Fibroblast of lung (primary cell): Measurements from ENCODE around the gene UST. TPM values are rescaled to one million over a fixed set of nuclear protein-coding genes. Genes with fewer than 3 reads are reported as not detected.

Experiments
- DNase-seq, 2 donors: peaks; one replicate each; pipeline versions ENCODE4 v3.0.0 to v3.0.0-alpha.2; 2010; ENCODE audit warnings: low read depth in 2 of 2
- H2AFZ ChIP-seq: 2 replicates; pipeline ENCODE4 v1.5.1; 2012; ENCODE audit warnings: low read length, control low read depth, inconsistent platforms
- H3K27ac ChIP-seq: 2 replicates; pipeline ENCODE4 v1.5.1; 2011; ENCODE audit warnings: low read length, control low read depth; ENCODE audit not compliant: insufficient read depth
- H3K27me3 ChIP-seq: 2 replicates; pipeline ENCODE4 v1.5.1; 2011; ENCODE audit warnings: mild to moderate bottlenecking, low read length; ENCODE audit not compliant: control insufficient read depth, insufficient read depth
- H3K36me3 ChIP-seq: 2 replicates; pipeline ENCODE4 v1.5.1; 2011; ENCODE audit warnings: low read length; ENCODE audit not compliant: control insufficient read depth, insufficient read depth
- H3K4me1 ChIP-seq: 2 replicates; pipeline ENCODE4 v1.5.1; 2011; ENCODE audit warnings: low read length; ENCODE audit not compliant: control insufficient read depth, insufficient read depth; ENCODE audit errors: extremely low read depth
- H3K4me2 ChIP-seq: 2 replicates; pipeline ENCODE4 v1.5.1; 2011; ENCODE audit warnings: low read length, control low read depth; ENCODE audit not compliant: insufficient read depth; ENCODE audit errors: extremely low read depth
- H3K4me3 ChIP-seq, 4 experiments: fragments of 200-600 bp in 1 of 4; sonication (generic) in 1 of 4; replicated peaks in 1 of 4; 2 replicates each; pipeline ENCODE4 v1.5.1; 2011 to 2016; ENCODE audit warnings: low read length in 4 of 4, low read depth in 3 of 4, mild to moderate bottlenecking in 3 of 4, control low read depth in 2 of 4, inconsistent platforms in 1 of 4, mixed read lengths in 1 of 4; ENCODE audit not compliant: insufficient read depth in 1 of 4; ENCODE audit errors: control extremely low read depth in 1 of 4
- H3K79me2 ChIP-seq: 2 replicates; pipeline ENCODE4 v1.5.1; 2012; ENCODE audit warnings: mild to moderate bottlenecking, low read length, inconsistent platforms; ENCODE audit not compliant: control insufficient read depth, insufficient read depth
- H3K9ac ChIP-seq: 2 replicates; pipeline ENCODE4 v1.5.1; 2011; ENCODE audit warnings: mild to moderate bottlenecking, low read length, control low read depth; ENCODE audit not compliant: insufficient read depth
- H3K9me3 ChIP-seq: 2 replicates; pipeline ENCODE4 v1.5.1; 2012; ENCODE audit warnings: low read depth, low read length; ENCODE audit not compliant: control insufficient read depth, insufficient read depth
- H4K20me1 ChIP-seq: 2 replicates; pipeline ENCODE4 v1.5.1; 2011; ENCODE audit warnings: low read length; ENCODE audit not compliant: control insufficient read depth, insufficient read depth; ENCODE audit errors: extremely low read depth
- CTCF ChIP-seq, 2 donors: IDR thresholded peaks in 1 of 2; conservative IDR thresholded peaks in 1 of 2; 1 replicate in 1 of 2; 2 replicates in 1 of 2; pipeline ENCODE4 v1.5.1; 2011 to 2012; ENCODE audit warnings: low read length in 2 of 2, control low read depth in 1 of 2, inconsistent platforms in 1 of 2, low read depth in 1 of 2, mild to moderate bottlenecking in 1 of 2
- EZH2 ChIP-seq: IDR thresholded peaks from 2 replicates; pipeline ENCODE4 v1.5.1; 2012; ENCODE audit warnings: low read length, control low read depth, mild to moderate bottlenecking; ENCODE audit errors: missing control alignments
- polyA plus RNA-seq, 2 donors: library from polyadenylated mRNA; depleted of rRNA in 1 of 2; stranded (reverse) in 1 of 2; unstranded in 1 of 2; fragments of >200 nt; gene quantifications; 2 replicates each; pipeline ENCODE4 v1.2.1, GENCODE V29; 2011 to 2012; ENCODE audit warnings: missing spikeins in 1 of 2
- total RNA-seq: library from RNA; depleted of rRNA; stranded (reverse); fragments of >200 nt; gene quantifications from 2 replicates; pipeline ENCODE4 v1.2.1, GENCODE V29; 2014

Gene UST
- total and polyA plus RNA-seq, 2 donors (not counting 1 experiment from before 2014, with no cell fraction given): 6.8 to 19.5 TPM

GRCh38 chr6:149087898-149088297 is 341.1 kb downstream of the UST start:
- Histone ChIP-seq H3K9me3 (no peaks in the 10 kb centered on the region), H2AFZ (no peak overlapping the region), H3K27ac (no peak overlapping the region), H3K79me2 (no peaks in the 10 kb centered on the region), H3K27me3 (no peaks in the 10 kb centered on the region), H3K4me1 (no peaks in the 10 kb centered on the region), H4K20me1 (no peaks in the 10 kb centered on the region), H3K36me3 (no peaks in the 10 kb centered on the region), H3K9ac (no peak overlapping the region), H3K4me3 (no peak overlapping the region), H3K4me2 (no peak overlapping the region)
- DNase-seq: no peak
- TF ChIP-seq EZH2 (no peak), CTCF (conservative IDR thresholded peaks at IDR 0.05 in 1 of 2, IDR thresholded peaks at IDR 0.05 in 1 of 2; ENCODE audit: low read depth in 1 of 2, low read length in 2 of 2) (no peak)

DNA sequence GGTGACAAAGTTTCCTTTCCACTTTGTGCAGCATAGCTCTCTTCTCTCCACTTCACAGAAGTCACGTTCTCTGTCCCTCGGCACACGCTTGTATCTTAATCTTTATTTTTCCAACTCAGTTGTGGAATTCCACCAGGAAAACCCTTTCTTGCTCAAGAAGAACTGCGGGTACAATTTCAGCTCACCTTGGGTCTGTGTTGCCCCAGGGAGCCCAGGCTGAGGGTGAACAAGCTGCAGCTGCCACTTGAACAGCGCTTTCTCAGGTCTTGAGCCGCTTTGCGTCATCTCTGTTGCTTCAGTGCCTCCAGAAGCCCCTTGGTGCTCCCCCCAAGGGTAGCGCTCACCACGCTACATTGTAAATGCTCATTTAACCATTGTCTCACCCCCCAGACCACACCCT is 341.5 kb downstream of the UST start:
- TF ChIP-seq EZH2 (no peak), CTCF (conservative IDR thresholded peaks at IDR 0.05 in 1 of 2, IDR thresholded peaks at IDR 0.05 in 1 of 2; ENCODE audit: low read depth in 1 of 2, low read length in 2 of 2) (no peak)
- Histone ChIP-seq H3K4me3 (no peak overlapping the region), H4K20me1 (no peaks in the 10 kb centered on the region), H3K9ac (no peak overlapping the region), H3K4me2 (no peak overlapping the region), H3K36me3 (no peaks in the 10 kb centered on the region), H3K9me3 (no peaks in the 10 kb centered on the region), H3K27me3 (no peaks in the 10 kb centered on the region), H3K27ac (no peak overlapping the region), H3K79me2 (no peaks in the 10 kb centered on the region), H3K4me1 (peaks cover 3% of the 10 kb centered on the region), H2AFZ (no peak overlapping the region)
- no peak for DNase-seq

GRCh38 chr6:149089510-149089909 is 342.7 kb downstream of the UST start:
- peaks cover 10% of the 10 kb centered on the region for H3K4me1 ChIP-seq
- TF ChIP-seq EZH2 (no peak), CTCF (conservative IDR thresholded peaks at IDR 0.05 in 1 of 2, IDR thresholded peaks at IDR 0.05 in 1 of 2; ENCODE audit: low read depth in 1 of 2, low read length in 2 of 2) (no peak)
- no peak overlapping the region for H2AFZ ChIP-seq
- H3K27ac ChIP-seq: no peak overlapping the region
- no peak overlapping the region for H3K9ac ChIP-seq
- H3K4me2 ChIP-seq: no peak overlapping the region
- no peaks in the 10 kb centered on the region for H3K36me3 ChIP-seq
- H3K79me2 ChIP-seq: no peaks in the 10 kb centered on the region
- no peaks in the 10 kb centered on the region for H4K20me1 ChIP-seq
- no peak overlapping the region for H3K4me3 ChIP-seq
- H3K27me3 ChIP-seq: no peaks in the 10 kb centered on the region
- no peaks in the 10 kb centered on the region for H3K9me3 ChIP-seq
- no peak for DNase-seq
